Activated gamma-delta T cell (primary cell): ENCODE results near the gene PRSS56.

ENCODE experiments used
- DNase-seq: peaks from one replicate; lab custom pipeline; 2025; lab: John Stamatoyannopoulos, UW

PRSS56 gene

GRCh38 chr2:232486558-232487384 lies 33.4 kb upstream of the PRSS56 start:
- DNase-seq: no peak

- no peak for DNase-seq
These were observed 32.6 kb upstream of the PRSS56 start, which contains the start of gene ECEL1 for GRCh38 chr2:232487385-232488096. TSS of gene ECEL1 (minus strand) at chr2:232487834. CDS start at chr2:232486653, 1,181 bp downstream.

GRCh38 chr2:232488097-232488711 lies 32.0 kb upstream of the PRSS56 start:
- DNase-seq: no peak

GRCh38 chr2:232488721-232489300 lies 31.4 kb upstream of the PRSS56 start:
- no peak for DNase-seq

- no peak for DNase-seq
These were observed 30.5 kb upstream of the PRSS56 start for GRCh38 chr2:232489516-232490220.

- DNase-seq: no peak
These were observed 29.7 kb upstream of the PRSS56 start for GRCh38 chr2:232490221-232491138.

GRCh38 chr2:232491139-232491780 lies 28.9 kb upstream of the PRSS56 start:
- DNase-seq: no peak

- DNase-seq: no peak
These were observed 27.8 kb upstream of the PRSS56 start for GRCh38 chr2:232492236-232492848.

GRCh38 chr2:232492963-232493700 lies 27.1 kb upstream of the PRSS56 start:
- no peak for DNase-seq

GRCh38 chr2:232493701-232494474 lies 26.3 kb upstream of the PRSS56 start:
- DNase-seq: no peak

- no peak for DNase-seq
These were observed 25.6 kb upstream of the PRSS56 start for GRCh38 chr2:232494542-232494941.

GRCh38 chr2:232495292-232495691 lies 24.9 kb upstream of the PRSS56 start:
- DNase-seq: no peak

GRCh38 chr2:232496501-232497270 lies 23.5 kb upstream of the PRSS56 start:
- DNase-seq: no peak

GRCh38 chr2:232497348-232497747 lies 22.8 kb upstream of the PRSS56 start:
- no peak for DNase-seq

- DNase-seq: no peak
These were observed 21.7 kb upstream of the PRSS56 start for GRCh38 chr2:232498452-232498851.

GRCh38 chr2:232501331-232501771 lies 18.8 kb upstream of the PRSS56 start:
- DNase-seq: no peak

GRCh38 chr2:232501794-232502390 lies 18.3 kb upstream of the PRSS56 start:
- no peak for DNase-seq
